SU-DHL-6 (cell line): Measurements from ENCODE around the gene FIGNL2.

ENCODE experiments used
- CTCF ChIP-seq: fragments of 200-600 bp; sonication (generic); IDR thresholded peaks from one replicate; pipeline ENCODE4 v1.5.1; 2017; ENCODE audit warnings: antibody characterized with exemption, mild to moderate bottlenecking, low read length, moderate library complexity; ENCODE audit not compliant: insufficient read depth, poor library complexity, severe bottlenecking
- EZH2phosphoT487 ChIP-seq: fragments of 200-600 bp; sonication (generic), shearing (Covaris generic); conservative IDR thresholded peaks from 2 replicates; pipeline ENCODE4 v1.6.1; 2018; ENCODE audit warnings: mild to moderate bottlenecking, antibody characterized with exemption, low read length, moderate library complexity, mixed read lengths

- no peak for TF ChIP-seq CTCF
- TF ChIP-seq EZH2phosphoT487 = no peak
Measured at GRCh38 chr12:51829011-51829481, 19.5 kb downstream of the FIGNL2 start.
